Measurements from ENCODE around the gene PDE6A.
"Not testable (repeated sequence)": the region's sequence is repeated elsewhere in the genome, so short reads cannot be mapped to it uniquely, and the experiment has no call there.

PDE6A gene

GRCh38 chr5:149951138-149951749, 6.7 kb upstream of the PDE6A start:
- DNase-seq = no peak

- DNase-seq = no peak
Observed at GRCh38 chr5:149948993-149949392, 4.4 kb upstream of the PDE6A start.

- no peak for DNase-seq
Observed at GRCh38 chr5:149946118-149946517, 1.5 kb upstream of the PDE6A start.

GRCh38 chr5:149943177-149943949, 1.2 kb downstream of the PDE6A start:
- not testable (repeated sequence) for DNase-seq

- DNase-seq = not testable (repeated sequence)
Observed at GRCh38 chr5:149942741-149943169, 1.8 kb downstream of the PDE6A start.

GRCh38 chr5:149942199-149942598, 2.4 kb downstream of the PDE6A start:
- no peak for DNase-seq

- no peak for DNase-seq
Observed at GRCh38 chr5:149941795-149942194, 2.8 kb downstream of the PDE6A start.

- DNase-seq = no peak
Observed at GRCh38 chr5:149940941-149941644, 3.5 kb downstream of the PDE6A start.

- DNase-seq = no peak
Observed at GRCh38 chr5:149940077-149940574, 4.5 kb downstream of the PDE6A start.

GRCh38 chr5:149939546-149939945, 5.0 kb downstream of the PDE6A start:
- DNase-seq = no peak

GRCh38 chr5:149938791-149939358, 5.7 kb downstream of the PDE6A start:
- DNase-seq = peak; percentile 91

GRCh38 chr5:149938279-149938678, 6.3 kb downstream of the PDE6A start:
- DNase-seq = peak; percentile 89

GRCh38 chr5:149937610-149938009, 7.0 kb downstream of the PDE6A start:
- DNase-seq = peak; percentile 50

GRCh38 chr5:149936700-149937091, 7.9 kb downstream of the PDE6A start:
- DNase-seq = no peak

- DNase-seq = no peak
Observed at GRCh38 chr5:149936044-149936699, 8.4 kb downstream of the PDE6A start.

GRCh38 chr5:149935431-149935901, 9.1 kb downstream of the PDE6A start:
- DNase-seq = no peak

- DNase-seq = no peak
Observed at GRCh38 chr5:149932445-149933350, 11.9 kb downstream of the PDE6A start.

GRCh38 chr5:149931992-149932436, 12.6 kb downstream of the PDE6A start:
- DNase-seq = no peak

GRCh38 chr5:149930749-149931574, 13.6 kb downstream of the PDE6A start:
- no peak for DNase-seq

GRCh38 chr5:149930043-149930748, 14.4 kb downstream of the PDE6A start:
- no peak for DNase-seq

All from EL (cell line).